HEK293T (cell line): ENCODE results near the gene CEP85L.

ENCODE experiments used
- ARNT ChIP-seq: fragments of 450-650 bp; IDR thresholded peaks from 2 replicates; pipeline ENCODE4 v1.6.1; 2017; ENCODE audit warnings: mild to moderate bottlenecking
- BHLHE40 ChIP-seq: fragments of 450-650 bp; IDR thresholded peaks from 2 replicates; pipeline ENCODE4 v1.6.1; 2016; ENCODE audit warnings: mild to moderate bottlenecking, moderate library complexity, borderline replicate concordance
- FOXK2 ChIP-seq: fragments of 450-650 bp; IDR thresholded peaks from 2 replicates; pipeline ENCODE4 v1.6.1; 2016; ENCODE audit warnings: mild to moderate bottlenecking

DNA sequence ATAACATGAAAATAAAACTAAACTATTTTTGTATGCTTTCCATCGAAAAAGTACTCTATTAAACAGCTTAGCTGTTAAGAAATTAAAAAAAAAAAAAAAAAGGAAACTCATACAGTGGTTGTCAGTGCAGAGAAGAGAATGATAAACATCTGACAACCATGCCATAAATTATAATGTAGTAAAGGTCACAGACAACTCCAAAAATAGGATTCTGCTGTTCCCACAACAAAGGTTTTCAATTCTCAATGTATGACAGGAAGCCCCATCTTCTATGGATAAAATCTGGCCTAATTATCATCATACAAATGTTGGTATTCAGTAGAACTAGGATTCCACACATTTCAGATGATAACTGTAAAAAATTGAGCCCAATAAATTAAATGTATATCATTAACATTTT, 98.3 kb downstream of the CEP85L start:
- TF ChIP-seq BHLHE40 (no peak), ARNT (no peak), FOXK2 (no peak)
